ENCODE data around the gene DOP1A.

The DOP1A gene

GRCh38 chr6:83044091-83044768 is 23.2 kb upstream of the DOP1A start:
- DNase-seq, result no peak
- TF ChIP-seq CTCF (IDR thresholded peaks at IDR 0.05), result no peak
- intact Hi-C loops (cut with DNase I; ENCODE audit: low total_unique reads), result no loop called here
- Histone ChIP-seq H3K4me3 (no peak overlapping the region), H3K27me3 (no peaks in the 10 kb centered on the region), H3K27ac (no peak overlapping the region), H3K4me1 (no peaks in the 10 kb centered on the region), H3K9me3 (no peaks in the 10 kb centered on the region), H3K36me3 (no peaks in the 10 kb centered on the region)

GRCh38 chr6:83047065-83047754 is 20.3 kb upstream of the DOP1A start:
- H3K9me3 ChIP-seq, result no peaks in the 10 kb centered on the region
- no peak overlapping the region for H3K27ac ChIP-seq
- H3K4me3 ChIP-seq, result no peak overlapping the region
- peaks cover 0 to 6% (median 2%) of the 10 kb centered on the region in 3 donors for H3K36me3 ChIP-seq
- no peaks in the 10 kb centered on the region for H3K27me3 ChIP-seq
- intact Hi-C loops (cut with DNase I; ENCODE audit: low total_unique reads), result no loop called here
- no peaks in the 10 kb centered on the region for H3K4me1 ChIP-seq
- DNase-seq, result no peak
- TF ChIP-seq CTCF (IDR thresholded peaks at IDR 0.05), result no peak

GRCh38 chr6:83051377-83052172 is 15.9 kb upstream of the DOP1A start:
- Histone ChIP-seq H3K4me3 (no peak overlapping the region), H3K4me1 (no peaks in the 10 kb centered on the region), H3K27me3 (no peaks in the 10 kb centered on the region), H3K36me3 (peaks cover 0 to 14% (median 9%) of the 10 kb centered on the region in 3 donors), H3K9me3 (no peaks in the 10 kb centered on the region), H3K27ac (no peak overlapping the region)
- intact Hi-C loops (cut with DNase I; ENCODE audit: low total_unique reads), result no loop called here
- no peak for DNase-seq
- no peak for TF ChIP-seq CTCF (IDR thresholded peaks at IDR 0.05)

GRCh38 chr6:83053678-83054077 is 13.8 kb upstream of the DOP1A start:
- Histone ChIP-seq H3K4me1 (no peaks in the 10 kb centered on the region), H3K36me3 (peaks cover 0 to 16% (median 13%) of the 10 kb centered on the region in 3 donors), H3K9me3 (no peaks in the 10 kb centered on the region), H3K27ac (no peak overlapping the region), H3K27me3 (no peaks in the 10 kb centered on the region), H3K4me3 (no peak overlapping the region)
- TF ChIP-seq CTCF (IDR thresholded peaks at IDR 0.05), result no peak
- intact Hi-C loops (cut with DNase I; ENCODE audit: low total_unique reads), result no loop called here
- no peak for DNase-seq

GRCh38 chr6:83055366-83055964 is 12.0 kb upstream of the DOP1A start:
- Histone ChIP-seq H3K4me3 (no peak overlapping the region), H3K27me3 (no peaks in the 10 kb centered on the region), H3K27ac (no peak overlapping the region), H3K36me3 (peaks cover 0 to 20% (median 13%) of the 10 kb centered on the region in 3 donors), H3K4me1 (no peaks in the 10 kb centered on the region), H3K9me3 (no peaks in the 10 kb centered on the region)
- TF ChIP-seq CTCF (IDR thresholded peaks at IDR 0.05), result peak; percentile 66 to 81
- DNase-seq, result peak in 1 of 2 donors; percentile 28
- intact Hi-C loops (cut with DNase I; ENCODE audit: low total_unique reads), result loop anchor here (5.0 kb wide), 1 partner anchor 783 kb away; no protein-coding TSS in a partner anchor
